Anterior cingulate cortex (tissue), 58 donors: Measurements from ENCODE around the gene PTCD1.
"Not testable (repeated sequence)": the region's sequence is repeated elsewhere in the genome, so short reads cannot be mapped to it uniquely, and the experiment has no call there.

Experiments
- DNase-seq, 58 donors: peaks; one replicate each; lab custom pipeline; 2025; lab: John Stamatoyannopoulos, UW

The PTCD1 gene

GRCh38 chr7:99390941-99391602 lies 47.5 kb downstream of the PTCD1 start:
- DNase-seq: no peak

- no peak for DNase-seq
These were observed 48.8 kb downstream of the PTCD1 start for GRCh38 chr7:99389772-99390171.

GRCh38 chr7:99387912-99388311 lies 50.7 kb downstream of the PTCD1 start:
- DNase-seq: no peak

- not testable (repeated sequence) for DNase-seq
These were observed 51.4 kb downstream of the PTCD1 start for GRCh38 chr7:99387239-99387635.

- DNase-seq: no peak
These were observed 51.9 kb downstream of the PTCD1 start for GRCh38 chr7:99386584-99387238.

GRCh38 chr7:99385564-99385963 lies 53.0 kb downstream of the PTCD1 start:
- DNase-seq: no peak

- DNase-seq: no peak
These were observed 54.1 kb downstream of the PTCD1 start for GRCh38 chr7:99384523-99384922.

- no peak for DNase-seq
These were observed 54.7 kb downstream of the PTCD1 start for GRCh38 chr7:99383791-99384370.

GRCh38 chr7:99383203-99383602 lies 55.4 kb downstream of the PTCD1 start:
- no peak for DNase-seq

- DNase-seq: no peak
These were observed 56.9 kb downstream of the PTCD1 start for GRCh38 chr7:99381664-99382075.

GRCh38 chr7:99380823-99381663 lies 57.6 kb downstream of the PTCD1 start:
- peak in 1 of 58 donors; percentile 23 for DNase-seq

GRCh38 chr7:99380032-99380822 lies 58.4 kb downstream of the PTCD1 start:
- peak in 39 of 58 donors; percentile 9 to 69 (median 32) for DNase-seq

GRCh38 chr7:99379693-99380031 lies 58.9 kb downstream of the PTCD1 start:
- not testable (repeated sequence) for DNase-seq

GRCh38 chr7:99379043-99379577 lies 59.5 kb downstream of the PTCD1 start:
- peak in 4 of 58 donors; percentile 6 to 27 (median 11) for DNase-seq

GRCh38 chr7:99375070-99375807 lies 63.4 kb downstream of the PTCD1 start:
- DNase-seq: peak in 41 of 58 donors; percentile 14 to 74 (median 33)

GRCh38 chr7:99374111-99375064 lies 64.2 kb downstream of the PTCD1 start, which contains the start of gene ARPC1B:
Gene ARPC1B (plus strand): TSS chr7:99374730. CDS start chr7:99385715, 10,985 bp downstream.
- peak in 20 of 58 donors; percentile 8 to 45 (median 19) for DNase-seq
